CD4-positive, alpha-beta memory T cell (primary cell): ENCODE data around the gene ORC4. TPM values are rescaled to one million over a fixed set of nuclear protein-coding genes. Genes with fewer than 3 reads are reported as not detected.
A peak's percentile ranks its signal among the peaks of the same experiment; 100 is the strongest.

Source experiments
- CTCF ChIA-PET: fragments of 350-600 bp; sonication (Branson Sonifier 250); formaldehyde crosslinking; loops from one replicate; lab custom pipeline; 2021; ENCODE audit warnings: inconsistent platforms; ENCODE audit not compliant: partially characterized antibody; lab: Charles Lee
- POLR2A ChIA-PET: fragments of 350-600 bp; sonication (Branson Sonifier 250); formaldehyde crosslinking; loops from one replicate; lab custom pipeline; 2021; ENCODE audit not compliant: partially characterized antibody; lab: Charles Lee
- DNase-seq, 5 donors: peaks; one replicate each; pipeline versions ENCODE4 v3.0.0 to v3.0.0-alpha.2; 2020 to 2022; ENCODE audit warnings: mixed read lengths in 1 of 5
- H3K27ac ChIP-seq: one replicate; pipeline ENCODE4 v1.7.0; 2013; ENCODE audit warnings: low read depth, low read length
- H3K27me3 ChIP-seq: 2 replicates; pipeline ENCODE4 v1.7.0; 2013; ENCODE audit warnings: mild to moderate bottlenecking, low read length, moderate library complexity; ENCODE audit not compliant: insufficient read depth
- H3K36me3 ChIP-seq: 2 replicates; pipeline ENCODE4 v1.7.0; 2013; ENCODE audit warnings: mild to moderate bottlenecking, low read length, moderate library complexity; ENCODE audit not compliant: insufficient read depth
- H3K4me1 ChIP-seq: 2 replicates; pipeline ENCODE4 v1.7.0; 2013; ENCODE audit warnings: mild to moderate bottlenecking, low read length, moderate library complexity; ENCODE audit not compliant: insufficient read depth
- H3K4me3 ChIP-seq, 2 donors: one replicate each; pipeline ENCODE4 v1.7.0; 2013; ENCODE audit warnings: low read length in 2 of 2, mild to moderate bottlenecking in 1 of 2
- H3K9me3 ChIP-seq, 2 donors: one replicate each; pipeline ENCODE4 v1.7.0; 2013; ENCODE audit warnings: low read length in 2 of 2, control low read depth in 1 of 2; ENCODE audit not compliant: control insufficient read depth in 1 of 2
- H3K27ac Mint-ChIP-seq, 7 donors: one replicate each; pipeline ENCODE4 v1.8.0; 2020 to 2021; ENCODE audit warnings: mixed read lengths in 7 of 7, mild to moderate bottlenecking in 6 of 7, inconsistent platforms in 3 of 7, moderate library complexity in 3 of 7
- H3K27me3 Mint-ChIP-seq, 2 donors: one replicate each; pipeline ENCODE4 v1.8.0; 2020 to 2021; ENCODE audit warnings: mixed read lengths in 2 of 2
- H3K36me3 Mint-ChIP-seq, 2 donors: one replicate each; pipeline ENCODE4 v1.8.0; 2020 to 2021; ENCODE audit warnings: mixed read lengths in 2 of 2, inconsistent platforms in 1 of 2, mild to moderate bottlenecking in 1 of 2
- H3K4me1 Mint-ChIP-seq, 4 donors: one replicate each; pipeline ENCODE4 v1.8.0; 2020 to 2021; ENCODE audit warnings: mixed read lengths in 4 of 4, mild to moderate bottlenecking in 1 of 4
- H3K4me3 Mint-ChIP-seq, 8 donors: one replicate each; pipeline ENCODE4 v1.8.0; 2020 to 2021; ENCODE audit warnings: mixed read lengths in 8 of 8, mild to moderate bottlenecking in 7 of 8, moderate library complexity in 6 of 8, inconsistent platforms in 3 of 8
- H3K9me3 Mint-ChIP-seq, 8 donors: one replicate each; pipeline ENCODE4 v1.8.0; 2020 to 2021; ENCODE audit warnings: mixed read lengths in 8 of 8, mild to moderate bottlenecking in 5 of 8, inconsistent platforms in 3 of 8, moderate library complexity in 1 of 8
- intact Hi-C: fragments of 100-400 bp; cut with micrococcal nuclease; formaldehyde crosslinking; loops from one replicate; pipeline ENCODE4 v1.15.1; 2023
- polyA plus RNA-seq, 2 donors: library from polyadenylated mRNA; unstranded; fragments of 300-500 nt; fragmentation: Illumina TruSeq; gene quantifications; one replicate each; pipeline ENCODE4 v1.2.3, GENCODE V29; 2021
- total RNA-seq, 2 experiments: library from RNA; stranded (reverse); gene quantifications; one replicate each; pipeline ENCODE4 v1.2.3, GENCODE V29; 2021

Gene ORC4
- total and polyA plus RNA-seq, 4 experiments from 2014 or later: 42.9 to 60.1 (median 56.1) TPM

- H3K4me1 Mint-ChIP-seq: peaks cover 12 to 31% (median 21%) of the 10 kb centered on the region in 4 donors
- H3K4me3 Mint-ChIP-seq: no peak overlapping the region
- H3K4me3 ChIP-seq: no peak overlapping the region
- H3K36me3 Mint-ChIP-seq: peaks cover 1 to 2% of the 10 kb centered on the region in 2 donors
- H3K9me3 Mint-ChIP-seq: no peaks in the 10 kb centered on the region
- intact Hi-C loops: no loop called here
- CTCF ChIA-PET: interaction anchor here (0.9 to 7.4 kb wide), 13 partner anchors 11 to 1572 kb away, joined by 3 to 89 read pairs (median 8); partner anchors contain the start of genes MBD5 and ORC4
- DNase-seq: no peak
- H3K27me3 Mint-ChIP-seq: no peaks in the 10 kb centered on the region
- H3K27ac ChIP-seq: no peak overlapping the region
- no peaks in the 10 kb centered on the region for H3K27me3 ChIP-seq
- no peaks in the 10 kb centered on the region for H3K36me3 ChIP-seq
- H3K27ac Mint-ChIP-seq: no peak overlapping the region
- no peaks in the 10 kb centered on the region for H3K9me3 ChIP-seq
- no peaks in the 10 kb centered on the region for H3K4me1 ChIP-seq
- POLR2A ChIA-PET: interaction anchor here (1.3 to 1.4 kb wide), 3 partner anchors 32 to 520 kb away, joined by 6 to 7 read pairs (median 6); partner anchors contain the start of genes MBD5 and ORC4
Measured at GRCh38 chr2:147989102-147989501, 31.4 kb downstream of the ORC4 start.

GRCh38 chr2:147980940-147981528, 39.5 kb downstream of the ORC4 start:
- no peak for DNase-seq
- Histone ChIP-seq H3K9me3 (no peaks in the 10 kb centered on the region), H3K27ac (no peak overlapping the region), H3K36me3 (no peaks in the 10 kb centered on the region), H3K27me3 (no peaks in the 10 kb centered on the region), H3K4me1 (peaks cover 18% of the 10 kb centered on the region), H3K4me3 (no peak overlapping the region)
- POLR2A ChIA-PET: no interaction called here
- peaks cover 0 to 10% (median 0%) of the 10 kb centered on the region in 8 donors for H3K9me3 Mint-ChIP-seq
- H3K27ac Mint-ChIP-seq: peak overlapping the region in 2 of 7 donors; percentile 17 to 19
- no peaks in the 10 kb centered on the region for H3K27me3 Mint-ChIP-seq
- peaks cover 19 to 28% of the 10 kb centered on the region in 2 donors for H3K36me3 Mint-ChIP-seq
- CTCF ChIA-PET: no interaction called here
- H3K4me3 Mint-ChIP-seq: no peak overlapping the region
- peaks cover 31 to 55% (median 44%) of the 10 kb centered on the region in 4 donors for H3K4me1 Mint-ChIP-seq
- intact Hi-C loops: no loop called here

GRCh38 chr2:147977679-147978078, 42.9 kb downstream of the ORC4 start:
- Mint-ChIP-seq H3K27me3 (no peaks in the 10 kb centered on the region), H3K27ac (no peak overlapping the region), H3K4me3 (no peak overlapping the region), H3K9me3 (peaks cover 0 to 10% (median 0%) of the 10 kb centered on the region in 8 donors), H3K36me3 (peaks cover 29 to 32% of the 10 kb centered on the region in 2 donors), H3K4me1 (peaks cover 15 to 28% (median 20%) of the 10 kb centered on the region in 4 donors)
- no peaks in the 10 kb centered on the region for H3K27me3 ChIP-seq
- H3K36me3 ChIP-seq: peaks cover 3% of the 10 kb centered on the region
- H3K27ac ChIP-seq: no peak overlapping the region
- POLR2A ChIA-PET: no interaction called here
- CTCF ChIA-PET: interaction anchor here (1.6 kb wide), 1 partner anchor 13 kb away, joined by 4 read pairs; no protein-coding TSS in a partner anchor
- H3K4me3 ChIP-seq: no peak overlapping the region
- peaks cover 13% of the 10 kb centered on the region for H3K4me1 ChIP-seq
- DNase-seq: no peak
- intact Hi-C loops: no loop called here
- no peaks in the 10 kb centered on the region for H3K9me3 ChIP-seq

- Histone ChIP-seq H3K36me3 (peaks cover 4% of the 10 kb centered on the region), H3K4me1 (peaks cover 4% of the 10 kb centered on the region), H3K9me3 (no peaks in the 10 kb centered on the region), H3K27me3 (no peaks in the 10 kb centered on the region), H3K27ac (no peak overlapping the region), H3K4me3 (no peak overlapping the region)
- no peak overlapping the region for H3K4me3 Mint-ChIP-seq
- peaks cover 0 to 10% (median 0%) of the 10 kb centered on the region in 8 donors for H3K9me3 Mint-ChIP-seq
- no peak for DNase-seq
- no peaks in the 10 kb centered on the region for H3K27me3 Mint-ChIP-seq
- ChIA-PET CTCF (no interaction called here), POLR2A (no interaction called here)
- peaks cover 33 to 35% of the 10 kb centered on the region in 2 donors for H3K36me3 Mint-ChIP-seq
- H3K4me1 Mint-ChIP-seq: peaks cover 11 to 24% (median 17%) of the 10 kb centered on the region in 4 donors
- intact Hi-C loops: no loop called here
- peak overlapping the region in 4 of 7 donors; percentile 0 to 62 (median 23) for H3K27ac Mint-ChIP-seq
Measured at GRCh38 chr2:147976102-147976501, 44.4 kb downstream of the ORC4 start.

GRCh38 chr2:147968571-147968970, 52.0 kb downstream of the ORC4 start:
- Mint-ChIP-seq H3K9me3 (peaks cover 2 to 37% (median 19%) of the 10 kb centered on the region in 8 donors), H3K4me1 (peaks cover 0 to 15% (median 5%) of the 10 kb centered on the region in 4 donors), H3K36me3 (peaks cover 66 to 76% of the 10 kb centered on the region in 2 donors), H3K27me3 (no peaks in the 10 kb centered on the region), H3K27ac (no peak overlapping the region), H3K4me3 (no peak overlapping the region)
- Histone ChIP-seq H3K4me1 (no peaks in the 10 kb centered on the region), H3K27ac (no peak overlapping the region), H3K4me3 (no peak overlapping the region), H3K9me3 (no peaks in the 10 kb centered on the region), H3K36me3 (peaks cover 4% of the 10 kb centered on the region), H3K27me3 (no peaks in the 10 kb centered on the region)
- intact Hi-C loops: no loop called here
- CTCF ChIA-PET: no interaction called here
- POLR2A ChIA-PET: no interaction called here
- no peak for DNase-seq

- Mint-ChIP-seq H3K27me3 (no peaks in the 10 kb centered on the region), H3K4me3 (no peak overlapping the region), H3K36me3 (peaks cover 31 to 44% of the 10 kb centered on the region in 2 donors), H3K27ac (no peak overlapping the region), H3K4me1 (no peaks in the 10 kb centered on the region), H3K9me3 (no peaks in the 10 kb centered on the region)
- Histone ChIP-seq H3K4me3 (no peak overlapping the region), H3K36me3 (no peaks in the 10 kb centered on the region), H3K27ac (no peak overlapping the region), H3K27me3 (no peaks in the 10 kb centered on the region), H3K9me3 (no peaks in the 10 kb centered on the region), H3K4me1 (no peaks in the 10 kb centered on the region)
- intact Hi-C loops: no loop called here
- ChIA-PET POLR2A (interaction anchor here (0.9 kb wide), 1 partner anchor 15 kb away, joined by 4 read pairs; no protein-coding TSS in a partner anchor), CTCF (no interaction called here)
- DNase-seq: no peak
Measured at GRCh38 chr2:147952118-147952517, 68.4 kb downstream of the ORC4 start.

- H3K4me1 ChIP-seq: no peaks in the 10 kb centered on the region
- POLR2A ChIA-PET: no interaction called here
- Mint-ChIP-seq H3K4me3 (no peak overlapping the region), H3K27me3 (no peaks in the 10 kb centered on the region), H3K36me3 (peaks cover 23 to 48% of the 10 kb centered on the region in 2 donors), H3K9me3 (no peaks in the 10 kb centered on the region), H3K4me1 (no peaks in the 10 kb centered on the region), H3K27ac (no peak overlapping the region)
- H3K36me3 ChIP-seq: peaks cover 3% of the 10 kb centered on the region
- H3K9me3 ChIP-seq: no peaks in the 10 kb centered on the region
- H3K4me3 ChIP-seq: no peak overlapping the region
- intact Hi-C loops: no loop called here
- no peak for DNase-seq
- CTCF ChIA-PET: interaction anchor here (0.8 to 1.2 kb wide), 2 partner anchors 9 to 563 kb away, joined by 3 to 4 read pairs; no protein-coding TSS in a partner anchor
- H3K27me3 ChIP-seq: no peaks in the 10 kb centered on the region
- H3K27ac ChIP-seq: no peak overlapping the region
Measured at GRCh38 chr2:147945660-147946059, 74.9 kb downstream of the ORC4 start.
